ENCODE measurements around the gene SLC26A8. TPM values are rescaled to one million over a fixed set of nuclear protein-coding genes. Genes with fewer than 3 reads are reported as not detected.
A peak's percentile ranks its signal among the peaks of the same experiment; 100 is the strongest.

The SLC26A8 gene, protein sequence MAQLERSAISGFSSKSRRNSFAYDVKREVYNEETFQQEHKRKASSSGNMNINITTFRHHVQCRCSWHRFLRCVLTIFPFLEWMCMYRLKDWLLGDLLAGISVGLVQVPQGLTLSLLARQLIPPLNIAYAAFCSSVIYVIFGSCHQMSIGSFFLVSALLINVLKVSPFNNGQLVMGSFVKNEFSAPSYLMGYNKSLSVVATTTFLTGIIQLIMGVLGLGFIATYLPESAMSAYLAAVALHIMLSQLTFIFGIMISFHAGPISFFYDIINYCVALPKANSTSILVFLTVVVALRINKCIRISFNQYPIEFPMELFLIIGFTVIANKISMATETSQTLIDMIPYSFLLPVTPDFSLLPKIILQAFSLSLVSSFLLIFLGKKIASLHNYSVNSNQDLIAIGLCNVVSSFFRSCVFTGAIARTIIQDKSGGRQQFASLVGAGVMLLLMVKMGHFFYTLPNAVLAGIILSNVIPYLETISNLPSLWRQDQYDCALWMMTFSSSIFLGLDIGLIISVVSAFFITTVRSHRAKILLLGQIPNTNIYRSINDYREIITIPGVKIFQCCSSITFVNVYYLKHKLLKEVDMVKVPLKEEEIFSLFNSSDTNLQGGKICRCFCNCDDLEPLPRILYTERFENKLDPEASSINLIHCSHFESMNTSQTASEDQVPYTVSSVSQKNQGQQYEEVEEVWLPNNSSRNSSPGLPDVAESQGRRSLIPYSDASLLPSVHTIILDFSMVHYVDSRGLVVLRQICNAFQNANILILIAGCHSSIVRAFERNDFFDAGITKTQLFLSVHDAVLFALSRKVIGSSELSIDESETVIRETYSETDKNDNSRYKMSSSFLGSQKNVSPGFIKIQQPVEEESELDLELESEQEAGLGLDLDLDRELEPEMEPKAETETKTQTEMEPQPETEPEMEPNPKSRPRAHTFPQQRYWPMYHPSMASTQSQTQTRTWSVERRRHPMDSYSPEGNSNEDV
- not detected for total RNA-seq
- polyA plus RNA-seq, result not detected
- total RNA-seq, result 0 to 0.09 (median 0) reads per million in 6 experiments

- no peak for DNase-seq
- Mint-ChIP-seq H3K9me3 (no peaks in the 10 kb centered on the region), H3K36me3 (peaks cover 0 to 5% (median 0%) of the 10 kb centered on the region in 3 donors), H3K27me3 (peaks cover 16 to 30% (median 25%) of the 10 kb centered on the region in 5 donors), H3K27ac (peak within 1 kb of the TSS in 1 of 10 donors; percentile 3), H3K4me1 (peaks cover 10 to 19% (median 15%) of the 10 kb centered on the region in 4 donors), H3K4me3 (peak within 1 kb of the TSS in 6 of 10 donors; percentile 3 to 52 (median 32))
- no peak for ATAC-seq
- POLR2A ChIA-PET, result no interaction called here
These were observed at the start of gene SLC26A8 for GRCh38 chr6:36023996-36024795. TSS of gene SLC26A8 (minus strand) at chr6:36024641. CDS start at chr6:36019707, 4,934 bp downstream.

GRCh38 chr6:36073587-36073986, 49.1 kb upstream of the SLC26A8 start:
- H3K4me1 Mint-ChIP-seq, result peaks cover 6 to 36% (median 22%) of the 10 kb centered on the region in 4 donors
- H3K27me3 Mint-ChIP-seq, result no peaks in the 10 kb centered on the region
- DNase-seq (no peak), ATAC-seq (no peak)
- no peaks in the 10 kb centered on the region for H3K9me3 Mint-ChIP-seq
- H3K4me3 Mint-ChIP-seq, result no peak overlapping the region
- peak overlapping the region in 6 of 10 donors; percentile 1 to 47 (median 34) for H3K27ac Mint-ChIP-seq
- POLR2A ChIA-PET, result no interaction called here
- peaks cover 0 to 50% (median 3%) of the 10 kb centered on the region in 3 donors for H3K36me3 Mint-ChIP-seq

- H3K27ac Mint-ChIP-seq, result peak overlapping the region in 6 of 10 donors; percentile 4 to 39 (median 22)
These were observed 48.2 kb upstream of the SLC26A8 start for GRCh38 chr6:36072681-36073080.

GRCh38 chr6:36071714-36072113, 47.3 kb upstream of the SLC26A8 start:
- no peaks in the 10 kb centered on the region for H3K27me3 Mint-ChIP-seq
- peaks cover 0 to 35% (median 3%) of the 10 kb centered on the region in 3 donors for H3K36me3 Mint-ChIP-seq
- POLR2A ChIA-PET, result no interaction called here
- H3K27ac Mint-ChIP-seq, result peak overlapping the region in 8 of 10 donors; percentile 20 to 84 (median 54)
- H3K9me3 Mint-ChIP-seq, result no peaks in the 10 kb centered on the region
- no peak for DNase-seq
- ATAC-seq, result no peak
- H3K4me3 Mint-ChIP-seq, result no peak overlapping the region
- H3K4me1 Mint-ChIP-seq, result peaks cover 14 to 52% (median 38%) of the 10 kb centered on the region in 4 donors

More at GRCh38 chr6:36072681-36073080, 48.2 kb upstream of the SLC26A8 start:
- Mint-ChIP-seq H3K4me3 (no peak overlapping the region), H3K27me3 (no peaks in the 10 kb centered on the region), H3K4me1 (peaks cover 13 to 45% (median 31%) of the 10 kb centered on the region in 4 donors), H3K9me3 (no peaks in the 10 kb centered on the region), H3K36me3 (peaks cover 0 to 45% (median 3%) of the 10 kb centered on the region in 3 donors)
- no peak for ATAC-seq
- POLR2A ChIA-PET, result no interaction called here
- no peak for DNase-seq

- no peak for DNase-seq
- peak overlapping the region in 4 of 10 donors; percentile 12 to 84 (median 41) for H3K27ac Mint-ChIP-seq
- POLR2A ChIA-PET, result no interaction called here
- no peak overlapping the region for H3K4me3 Mint-ChIP-seq
- no peaks in the 10 kb centered on the region for H3K27me3 Mint-ChIP-seq
- no peaks in the 10 kb centered on the region for H3K9me3 Mint-ChIP-seq
- peaks cover 0 to 33% (median 3%) of the 10 kb centered on the region in 3 donors for H3K36me3 Mint-ChIP-seq
- H3K4me1 Mint-ChIP-seq, result peaks cover 18 to 56% (median 42%) of the 10 kb centered on the region in 4 donors
- ATAC-seq, result no peak
These were observed 46.8 kb upstream of the SLC26A8 start for GRCh38 chr6:36071281-36071680.

- no peak for ATAC-seq
- POLR2A ChIA-PET, result no interaction called here
- H3K27me3 Mint-ChIP-seq, result no peaks in the 10 kb centered on the region
- peaks cover 0 to 26% (median 2%) of the 10 kb centered on the region in 3 donors for H3K36me3 Mint-ChIP-seq
- no peak overlapping the region for H3K4me3 Mint-ChIP-seq
- DNase-seq, result no peak
- peak overlapping the region in 3 of 10 donors; percentile 9 to 41 (median 15) for H3K27ac Mint-ChIP-seq
- no peaks in the 10 kb centered on the region for H3K9me3 Mint-ChIP-seq
- H3K4me1 Mint-ChIP-seq, result peaks cover 23 to 61% (median 50%) of the 10 kb centered on the region in 4 donors
These were observed 45.8 kb upstream of the SLC26A8 start for GRCh38 chr6:36070252-36070651.

GRCh38 chr6:36069573-36069972, 45.1 kb upstream of the SLC26A8 start:
- ATAC-seq, result no peak
- POLR2A ChIA-PET, result no interaction called here
- no peak for DNase-seq
- H3K27me3 Mint-ChIP-seq, result no peaks in the 10 kb centered on the region
- peaks cover 0 to 29% (median 0%) of the 10 kb centered on the region in 3 donors for H3K36me3 Mint-ChIP-seq
- peak overlapping the region in 3 of 10 donors; percentile 9 to 41 (median 33) for H3K27ac Mint-ChIP-seq
- no peak overlapping the region for H3K4me3 Mint-ChIP-seq
- no peaks in the 10 kb centered on the region for H3K9me3 Mint-ChIP-seq
- peaks cover 27 to 66% (median 56%) of the 10 kb centered on the region in 4 donors for H3K4me1 Mint-ChIP-seq

GRCh38 chr6:36068586-36068985, 44.1 kb upstream of the SLC26A8 start:
- H3K27me3 Mint-ChIP-seq, result no peaks in the 10 kb centered on the region
- H3K4me1 Mint-ChIP-seq, result peaks cover 30 to 71% (median 61%) of the 10 kb centered on the region in 4 donors
- no peak overlapping the region for H3K4me3 Mint-ChIP-seq
- POLR2A ChIA-PET, result no interaction called here
- H3K27ac Mint-ChIP-seq, result peak overlapping the region in 6 of 10 donors; percentile 5 to 49 (median 25)
- ATAC-seq (no peak), DNase-seq (no peak)
- peaks cover 0 to 23% (median 0%) of the 10 kb centered on the region in 3 donors for H3K36me3 Mint-ChIP-seq
- H3K9me3 Mint-ChIP-seq, result no peaks in the 10 kb centered on the region

DNA sequence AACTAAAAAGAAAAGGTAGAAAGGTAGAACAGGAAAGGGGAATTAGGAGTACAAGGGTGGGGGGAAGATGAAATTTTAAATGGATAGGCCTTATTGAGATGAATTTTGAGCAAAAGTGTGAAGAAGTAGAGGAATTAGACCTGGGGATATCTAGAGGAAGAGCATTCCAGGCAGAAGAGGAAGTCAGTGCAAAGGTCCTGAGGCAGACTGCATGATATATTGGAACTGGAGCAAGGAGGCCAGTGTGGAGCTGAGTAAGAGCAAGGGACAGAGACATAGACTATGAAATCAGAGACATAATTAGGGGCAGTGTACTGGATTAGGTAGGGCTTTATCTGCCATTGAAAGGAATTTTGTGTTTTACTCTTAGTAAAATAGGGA, 43.6 kb upstream of the SLC26A8 start:
- DNase-seq (no peak), ATAC-seq (no peak)
- Mint-ChIP-seq H3K36me3 (peaks cover 0 to 18% (median 0%) of the 10 kb centered on the region in 3 donors), H3K27ac (peak overlapping the region in 6 of 10 donors; percentile 3 to 81 (median 44)), H3K27me3 (no peaks in the 10 kb centered on the region), H3K4me3 (no peak overlapping the region), H3K9me3 (no peaks in the 10 kb centered on the region), H3K4me1 (peaks cover 30 to 75% (median 64%) of the 10 kb centered on the region in 4 donors)
- POLR2A ChIA-PET, result no interaction called here

DNA sequence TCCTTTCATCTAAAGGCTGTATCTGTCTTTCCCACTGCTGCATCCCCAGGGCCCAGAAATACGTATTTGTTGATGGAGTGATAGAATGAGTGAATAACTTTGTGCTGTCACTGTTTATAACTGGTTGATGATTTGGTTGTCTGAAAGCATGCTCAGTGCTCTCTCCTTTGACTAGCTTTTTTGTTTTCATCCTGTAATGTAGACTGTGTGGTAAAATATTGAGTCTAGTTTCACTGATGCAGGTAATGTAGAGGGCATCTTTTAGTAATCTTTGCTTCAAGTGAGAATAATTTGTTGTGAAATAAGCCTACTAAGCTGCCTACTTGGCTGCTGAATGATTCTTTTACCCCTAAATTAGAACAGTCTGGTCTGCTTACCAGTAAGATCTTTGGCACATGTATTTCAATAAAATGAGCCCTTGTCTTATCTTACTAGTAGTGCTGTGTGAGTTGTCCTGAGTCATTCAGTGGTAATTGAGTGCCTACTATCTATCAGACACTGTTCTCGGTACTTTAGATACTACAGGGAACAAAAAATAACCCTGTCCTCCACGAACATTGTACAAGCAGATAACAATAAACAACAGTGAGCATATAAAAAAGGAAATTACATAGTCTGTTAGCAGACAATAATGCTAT, 43.1 kb upstream of the SLC26A8 start:
- POLR2A ChIA-PET, result no interaction called here
- no peak overlapping the region for H3K4me3 Mint-ChIP-seq
- no peaks in the 10 kb centered on the region for H3K27me3 Mint-ChIP-seq
- ATAC-seq (no peak), DNase-seq (no peak)
- no peaks in the 10 kb centered on the region for H3K9me3 Mint-ChIP-seq
- peaks cover 0 to 21% (median 0%) of the 10 kb centered on the region in 3 donors for H3K36me3 Mint-ChIP-seq
- H3K27ac Mint-ChIP-seq, result peak overlapping the region in 7 of 10 donors; percentile 3 to 81 (median 41)
- H3K4me1 Mint-ChIP-seq, result peaks cover 30 to 76% (median 67%) of the 10 kb centered on the region in 4 donors

DNA sequence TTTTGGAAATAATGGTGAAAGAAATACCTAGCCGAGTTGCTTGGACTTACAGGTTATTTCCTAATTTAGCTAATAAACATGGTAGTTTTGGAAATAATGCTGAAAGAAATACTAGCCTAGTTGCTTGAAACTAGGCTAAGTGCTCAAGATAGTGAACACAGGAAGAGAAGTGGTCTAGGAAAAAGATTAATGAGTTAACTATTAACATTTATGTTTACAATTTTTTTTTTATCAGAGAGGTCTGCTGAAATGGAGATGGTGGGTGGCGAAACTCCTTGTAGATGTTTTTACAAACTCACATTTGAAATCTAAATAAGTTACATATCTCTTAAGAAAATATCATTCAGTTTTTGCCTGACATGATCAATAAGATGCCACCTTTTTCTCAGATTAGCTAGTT, 42.4 kb upstream of the SLC26A8 start:
- H3K9me3 Mint-ChIP-seq, result no peaks in the 10 kb centered on the region
- H3K4me3 Mint-ChIP-seq, result no peak overlapping the region
- DNase-seq (no peak), ATAC-seq (no peak)
- POLR2A ChIA-PET, result no interaction called here
- no peaks in the 10 kb centered on the region for H3K27me3 Mint-ChIP-seq
- H3K27ac Mint-ChIP-seq, result peak overlapping the region in 4 of 10 donors; percentile 15 to 77 (median 45)
- peaks cover 28 to 70% (median 61%) of the 10 kb centered on the region in 4 donors for H3K4me1 Mint-ChIP-seq
- H3K36me3 Mint-ChIP-seq, result peaks cover 0 to 25% (median 0%) of the 10 kb centered on the region in 3 donors

Measured in naive thymus-derived CD8-positive, alpha-beta T cell (primary cell).